ENCODE data around the gene KIFC1.
"Not testable (repeated sequence)": the region's sequence is repeated elsewhere in the genome, so short reads cannot be mapped to it uniquely, and the experiment has no call there.

Gene KIFC1

GRCh38 chr6:33391278-33391921, at the start of gene KIFC1:
TSS of gene KIFC1 (plus strand) at chr6:33391823. CDS start at chr6:33391986, 163 bp downstream.
- peak; percentile 93 for DNase-seq

- not testable (repeated sequence) for DNase-seq
These were observed 48.0 kb upstream of the KIFC1 start for GRCh38 chr6:33343606-33343952.

- DNase-seq = no peak
These were observed 47.5 kb upstream of the KIFC1 start for GRCh38 chr6:33343953-33344611.

GRCh38 chr6:33344701-33345697, 46.6 kb upstream of the KIFC1 start:
- no peak for DNase-seq

- not testable (repeated sequence) for DNase-seq
These were observed 44.7 kb upstream of the KIFC1 start for GRCh38 chr6:33346972-33347371.

- DNase-seq = no peak
These were observed 43.8 kb upstream of the KIFC1 start for GRCh38 chr6:33347816-33348215.

GRCh38 chr6:33355860-33356259, 35.8 kb upstream of the KIFC1 start:
- not testable (repeated sequence) for DNase-seq

GRCh38 chr6:33356295-33356694, 35.3 kb upstream of the KIFC1 start:
- DNase-seq = no peak

- not testable (repeated sequence) for DNase-seq
These were observed 34.3 kb upstream of the KIFC1 start for GRCh38 chr6:33357160-33357871.

GRCh38 chr6:33359331-33359730, 32.3 kb upstream of the KIFC1 start:
- no peak for DNase-seq

GRCh38 chr6:33363486-33363885, 28.1 kb upstream of the KIFC1 start:
- not testable (repeated sequence) for DNase-seq

- DNase-seq = not testable (repeated sequence)
These were observed 27.0 kb upstream of the KIFC1 start for GRCh38 chr6:33364475-33365205.

GRCh38 chr6:33365206-33365971, 26.2 kb upstream of the KIFC1 start:
- not testable (repeated sequence) for DNase-seq

- no peak for DNase-seq
These were observed 24.5 kb upstream of the KIFC1 start for GRCh38 chr6:33367009-33367714.

GRCh38 chr6:33367715-33368025, 24.0 kb upstream of the KIFC1 start:
- not testable (repeated sequence) for DNase-seq

GRCh38 chr6:33371901-33372300, 19.7 kb upstream of the KIFC1 start:
- not testable (repeated sequence) for DNase-seq

GRCh38 chr6:33372526-33373123, 19.0 kb upstream of the KIFC1 start:
- no peak for DNase-seq

GRCh38 chr6:33373960-33374910, 17.4 kb upstream of the KIFC1 start:
- DNase-seq = no peak

- DNase-seq = no peak
These were observed 16.4 kb upstream of the KIFC1 start for GRCh38 chr6:33375143-33375671.
